Hepatocyte (in vitro differentiated cells): ENCODE data around the gene IQCH. TPM values are rescaled to one million over a fixed set of nuclear protein-coding genes. Genes with fewer than 3 reads are reported as not detected.

ENCODE experiments used
- DNase-seq: peaks from one replicate; pipeline ENCODE4 v3.0.0-alpha.2; 2016; ENCODE audit warnings: low spot score
- H2AFZ ChIP-seq: fragments of 200-600 bp; sonication (generic); 2 replicates; pipeline ENCODE4 v1.6.0; 2016; ENCODE audit warnings: antibody characterized with exemption, mild to moderate bottlenecking
- H3K27ac ChIP-seq: fragments of 200-600 bp; sonication (generic); 2 replicates; pipeline ENCODE4 v1.5.1; 2016; ENCODE audit warnings: mild to moderate bottlenecking
- H3K27me3 ChIP-seq: fragments of 200-600 bp; sonication (generic); 2 replicates; pipeline ENCODE4 v1.6.1; 2016
- H3K36me3 ChIP-seq: fragments of 200-600 bp; sonication (generic); replicated peaks from 2 replicates; pipeline ENCODE4 v1.5.1; 2016; ENCODE audit warnings: low read depth; ENCODE audit not compliant: insufficient read depth
- H3K4me1 ChIP-seq: fragments of 200-600 bp; sonication (generic); 2 replicates; pipeline ENCODE4 v1.5.1; 2016; ENCODE audit warnings: mild to moderate bottlenecking, moderate library complexity; ENCODE audit not compliant: insufficient read depth
- H3K4me2 ChIP-seq: fragments of 200-600 bp; sonication (generic); 2 replicates; pipeline ENCODE4 v1.6.0; 2016
- H3K4me3 ChIP-seq: fragments of 200-600 bp; sonication (generic); 2 replicates; pipeline ENCODE4 v1.5.1; 2016; ENCODE audit warnings: mild to moderate bottlenecking
- H3K79me2 ChIP-seq: fragments of 200-600 bp; sonication (generic); 2 replicates; pipeline ENCODE4 v1.6.0; 2017; ENCODE audit warnings: mild to moderate bottlenecking
- H3K9me2 ChIP-seq: fragments of 200-600 bp; sonication (generic); replicated peaks from 2 replicates; pipeline ENCODE4 v1.6.0; 2017; ENCODE audit warnings: mild to moderate bottlenecking; ENCODE audit not compliant: insufficient read depth
- H3K9me3 ChIP-seq: fragments of 200-600 bp; sonication (generic); 2 replicates; pipeline ENCODE4 v1.5.1; 2016; ENCODE audit warnings: low read depth, mild to moderate bottlenecking
- H4K20me1 ChIP-seq: fragments of 200-600 bp; sonication (generic); 2 replicates; pipeline ENCODE4 v1.6.0; 2016; ENCODE audit warnings: mild to moderate bottlenecking; ENCODE audit not compliant: insufficient read depth, poor library complexity, severe bottlenecking
- EZH2 ChIP-seq: fragments of 200-600 bp; sonication (generic); IDR thresholded peaks from 2 replicates; pipeline ENCODE4 v1.6.1; 2016; ENCODE audit warnings: antibody characterized with exemption, mild to moderate bottlenecking, borderline replicate concordance
- EZH2phosphoT487 ChIP-seq: fragments of 200-600 bp; sonication (generic); IDR thresholded peaks from one replicate; pipeline ENCODE4 v1.6.1; 2018; ENCODE audit warnings: antibody characterized with exemption, mild to moderate bottlenecking, low read depth, moderate library complexity; ENCODE audit not compliant: unreplicated experiment, severe bottlenecking
- WGBS: methylation state at CpG from one replicate; pipeline ENCODE4 v1.1.6; 2016; ENCODE audit warnings: low lambda C conversion rate; ENCODE audit errors: missing lambda C conversion rate; 5-methylcytosine and 5-hydroxymethylcytosine counted together
- polyA plus RNA-seq: library from polyadenylated mRNA; unstranded; fragments of >200 nt; fragmentation: Nextera tagmentation; extraction: Ambion mirVana; gene quantifications from 2 replicates; pipeline ENCODE4 v1.2.1, GENCODE V29; 2016
- total RNA-seq: library from RNA; depleted of rRNA; stranded (reverse); fragments of >200 nt; gene quantifications from 2 replicates; pipeline ENCODE4 v1.2.3, GENCODE V29; 2014
- TF ChIP-seq, protein P1 (sequence below): fragments of 200-600 bp; sonication (generic); IDR thresholded peaks from 2 replicates; pipeline ENCODE4 v1.5.1; 2016; ENCODE audit warnings: antibody characterized with exemption, mild to moderate bottlenecking; ENCODE audit not compliant: poor library complexity

IQCH gene
- total and polyA plus RNA-seq, 2 experiments from 2014 or later = 0.76 to 1.0 TPM

DNA sequence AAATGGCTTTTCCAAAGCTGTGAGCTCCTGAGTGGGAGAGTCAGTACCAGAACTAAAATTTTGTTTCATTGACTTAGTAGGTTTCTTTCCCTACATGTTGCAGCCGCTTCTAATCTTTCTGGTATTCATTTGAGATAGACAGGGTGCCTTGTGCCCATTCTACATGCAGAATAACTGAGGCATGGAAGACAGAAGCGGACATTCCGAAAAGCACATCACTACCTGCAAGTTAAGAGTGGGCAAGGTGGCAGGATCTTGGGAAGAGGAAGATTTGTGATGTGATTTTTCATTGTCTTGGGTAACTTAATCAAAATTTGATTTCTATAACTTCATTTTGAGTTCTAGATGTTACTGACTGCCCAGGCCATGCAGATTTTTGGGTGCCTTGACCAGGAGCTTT is 289.9 kb downstream of the IQCH start:
- Histone ChIP-seq H3K4me3 (no peak overlapping the region), H3K9me3 (no peaks in the 10 kb centered on the region), H3K27ac (no peak overlapping the region), H3K27me3 (no peaks in the 10 kb centered on the region), H3K4me2 (no peak overlapping the region), H4K20me1 (no peaks in the 10 kb centered on the region), H3K4me1 (peaks cover 16% of the 10 kb centered on the region), H2AFZ (no peak overlapping the region), H3K79me2 (peaks cover 21% of the 10 kb centered on the region), H3K36me3 (no peaks in the 10 kb centered on the region), H3K9me2 (no peaks in the 10 kb centered on the region)
- TF ChIP-seq EZH2 (no peak), EZH2phosphoT487 (no peak)
- TF ChIP-seq, protein P1, sequence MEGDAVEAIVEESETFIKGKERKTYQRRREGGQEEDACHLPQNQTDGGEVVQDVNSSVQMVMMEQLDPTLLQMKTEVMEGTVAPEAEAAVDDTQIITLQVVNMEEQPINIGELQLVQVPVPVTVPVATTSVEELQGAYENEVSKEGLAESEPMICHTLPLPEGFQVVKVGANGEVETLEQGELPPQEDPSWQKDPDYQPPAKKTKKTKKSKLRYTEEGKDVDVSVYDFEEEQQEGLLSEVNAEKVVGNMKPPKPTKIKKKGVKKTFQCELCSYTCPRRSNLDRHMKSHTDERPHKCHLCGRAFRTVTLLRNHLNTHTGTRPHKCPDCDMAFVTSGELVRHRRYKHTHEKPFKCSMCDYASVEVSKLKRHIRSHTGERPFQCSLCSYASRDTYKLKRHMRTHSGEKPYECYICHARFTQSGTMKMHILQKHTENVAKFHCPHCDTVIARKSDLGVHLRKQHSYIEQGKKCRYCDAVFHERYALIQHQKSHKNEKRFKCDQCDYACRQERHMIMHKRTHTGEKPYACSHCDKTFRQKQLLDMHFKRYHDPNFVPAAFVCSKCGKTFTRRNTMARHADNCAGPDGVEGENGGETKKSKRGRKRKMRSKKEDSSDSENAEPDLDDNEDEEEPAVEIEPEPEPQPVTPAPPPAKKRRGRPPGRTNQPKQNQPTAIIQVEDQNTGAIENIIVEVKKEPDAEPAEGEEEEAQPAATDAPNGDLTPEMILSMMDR = no peak
- DNase-seq = no peak
- WGBS = 99% methylated on average over 3 of the region's 3 CpGs

DNA sequence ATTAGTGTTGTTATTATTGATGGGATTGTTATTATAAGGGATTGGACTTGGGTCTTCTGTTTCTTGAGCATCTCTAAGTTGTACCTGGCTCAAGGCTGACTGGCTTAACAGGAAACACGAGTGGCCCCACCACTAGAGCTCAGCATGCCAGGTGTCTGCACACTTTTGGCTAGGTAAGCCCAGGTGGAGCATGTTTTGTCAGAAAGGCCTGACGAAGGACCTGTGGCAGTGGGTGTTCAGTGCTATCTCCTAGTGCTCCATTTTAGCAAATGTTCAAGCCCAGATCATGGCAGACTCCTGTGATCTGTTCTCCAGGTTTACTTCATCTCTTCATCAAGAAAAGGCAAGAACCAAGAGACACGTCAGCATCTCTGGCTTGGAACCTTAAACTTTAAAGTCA is 291.3 kb downstream of the IQCH start:
- WGBS = 78% methylated on average over 3 of the region's 3 CpGs
- Histone ChIP-seq H3K36me3 (no peaks in the 10 kb centered on the region), H3K4me1 (peaks cover 18% of the 10 kb centered on the region), H3K27ac (no peak overlapping the region), H4K20me1 (no peaks in the 10 kb centered on the region), H3K9me2 (no peaks in the 10 kb centered on the region), H3K79me2 (peaks cover 17% of the 10 kb centered on the region), H2AFZ (no peak overlapping the region), H3K4me3 (no peak overlapping the region), H3K4me2 (no peak overlapping the region), H3K27me3 (no peaks in the 10 kb centered on the region), H3K9me3 (no peaks in the 10 kb centered on the region)
- no peak for TF ChIP-seq EZH2phosphoT487
- no peak for TF ChIP-seq EZH2
- TF ChIP-seq, protein P1 = no peak
- no peak for DNase-seq

DNA sequence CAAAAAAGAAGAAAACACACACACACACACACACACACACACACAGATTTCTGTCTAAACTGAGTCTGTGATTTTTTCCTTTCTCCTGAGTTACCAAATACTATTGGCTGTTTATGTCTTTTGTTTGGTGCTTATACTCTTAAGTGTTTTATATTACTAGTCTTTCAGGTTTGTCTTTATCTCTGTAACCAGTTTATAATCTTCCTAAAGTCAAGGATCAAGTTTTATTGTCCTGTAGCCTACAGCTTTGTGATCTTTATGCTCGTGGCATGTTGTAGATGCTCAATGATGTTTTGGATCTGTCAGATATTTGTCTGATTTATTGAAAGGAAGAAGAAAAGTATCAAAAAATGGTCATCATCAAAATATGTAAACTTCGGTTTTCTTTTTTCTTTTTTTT is 292.5 kb downstream of the IQCH start:
- 80% methylated on average over 2 of the region's 2 CpGs for WGBS
- Histone ChIP-seq H3K27me3 (no peaks in the 10 kb centered on the region), H3K79me2 (peaks cover 17% of the 10 kb centered on the region), H3K9me3 (no peaks in the 10 kb centered on the region), H3K27ac (no peak overlapping the region), H3K4me3 (no peak overlapping the region), H4K20me1 (no peaks in the 10 kb centered on the region), H3K4me2 (no peak overlapping the region), H2AFZ (no peak overlapping the region), H3K9me2 (no peaks in the 10 kb centered on the region), H3K4me1 (peaks cover 18% of the 10 kb centered on the region), H3K36me3 (no peaks in the 10 kb centered on the region)
- TF ChIP-seq EZH2phosphoT487 (no peak), EZH2 (no peak)
- TF ChIP-seq, protein P1 = no peak
- no peak for DNase-seq

DNA sequence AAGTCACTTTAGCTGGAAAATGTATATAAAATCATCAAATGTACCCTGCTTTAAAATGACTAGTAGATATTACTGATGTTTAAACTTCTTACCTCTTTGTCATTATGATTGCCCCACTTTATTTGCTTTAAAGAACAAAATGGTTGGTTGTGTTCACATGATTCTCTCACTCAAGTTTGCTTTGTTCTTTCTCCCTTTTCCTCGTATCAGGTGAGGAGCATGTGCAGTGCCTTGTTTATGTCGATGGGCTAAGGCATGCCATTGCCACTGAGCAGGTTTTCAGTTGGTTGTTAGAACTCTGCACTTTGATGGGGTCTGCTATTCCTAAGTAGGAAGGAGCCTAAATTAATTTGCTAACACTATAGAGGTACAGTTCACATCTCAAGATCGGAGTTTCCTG is 293.2 kb downstream of the IQCH start:
- H3K79me2 ChIP-seq = peaks cover 21% of the 10 kb centered on the region
- WGBS = 62% methylated on average over 3 of the region's 3 CpGs
- no peaks in the 10 kb centered on the region for H3K9me2 ChIP-seq
- no peaks in the 10 kb centered on the region for H3K36me3 ChIP-seq
- no peaks in the 10 kb centered on the region for H3K27me3 ChIP-seq
- no peak overlapping the region for H3K27ac ChIP-seq
- H2AFZ ChIP-seq = no peak overlapping the region
- no peaks in the 10 kb centered on the region for H3K9me3 ChIP-seq
- TF ChIP-seq EZH2phosphoT487 = no peak
- no peak for TF ChIP-seq EZH2
- TF ChIP-seq, protein P1 = no peak
- DNase-seq = no peak
- no peaks in the 10 kb centered on the region for H4K20me1 ChIP-seq
- no peak overlapping the region for H3K4me3 ChIP-seq
- peaks cover 18% of the 10 kb centered on the region for H3K4me1 ChIP-seq
- H3K4me2 ChIP-seq = no peak overlapping the region
